HEK293 (cell line): ENCODE measurements around the gene GPT2.

Experiments used
- CTCF ChIA-PET: fragments of 350-600 bp; formaldehyde crosslinking; extraction: SDS; loops from one replicate; lab custom pipeline; 2021; ENCODE audit warnings: antibody characterized with exemption; lab: Yijun Ruan, JAX
- POLR2A ChIA-PET: fragments of 300-600 bp; formaldehyde crosslinking; extraction: SDS; loops from one replicate; lab custom pipeline; 2020; ENCODE audit warnings: antibody characterized with exemption, inconsistent platforms; lab: Yijun Ruan, JAX
- H3K27ac ChIP-seq: fragments of 200-500 bp; sonication (Bioruptor generic); 2 replicates; pipeline ENCODE4 v1.5.1; 2014; ENCODE audit warnings: low read depth, low read length, control low read depth, inconsistent platforms; ENCODE audit errors: extremely low read depth
- H3K36me3 ChIP-seq, 2 experiments: fragments of 200-500 bp in 1 of 2; sonication (Bioruptor generic) in 1 of 2; 1 replicate in 1 of 2; 2 replicates in 1 of 2; pipeline ENCODE4 v1.5.1; 2014 to 2017; ENCODE audit warnings: inconsistent platforms in 2 of 2, low read length in 2 of 2; ENCODE audit not compliant: control insufficient read depth in 2 of 2, insufficient read depth in 1 of 2
- H3K4me1 ChIP-seq: fragments of 200-500 bp; sonication (Bioruptor generic); 2 replicates; pipeline ENCODE4 v1.5.1; 2014; ENCODE audit warnings: mild to moderate bottlenecking, low read length, inconsistent platforms; ENCODE audit not compliant: control insufficient read depth, insufficient read depth
- H3K4me3 ChIP-seq: 2 replicates; pipeline ENCODE4 v1.5.1; 2011; ENCODE audit warnings: low read depth, mild to moderate bottlenecking, control low read depth, low read length, moderate library complexity
- H3K9me3 ChIP-seq: fragments of 200-500 bp; sonication (Bioruptor generic); 2 replicates; pipeline ENCODE4 v1.5.1; 2014; ENCODE audit warnings: low read depth, low read length, inconsistent platforms; ENCODE audit not compliant: control insufficient read depth, insufficient read depth
- EGR2 ChIP-seq: fragments of 450-650 bp; formaldehyde crosslinking; IDR thresholded peaks from 2 replicates; pipeline ENCODE4 v1.5.1; 2016; ENCODE audit warnings: low read depth, missing biosample characterization, missing genetic modification characterization
- GFI1B ChIP-seq: fragments of 450-650 bp; formaldehyde crosslinking; IDR thresholded peaks from 2 replicates; pipeline ENCODE4 v1.5.1; 2016; ENCODE audit warnings: missing biosample characterization, missing genetic modification characterization
- GLIS1 ChIP-seq: fragments of 450-650 bp; formaldehyde crosslinking; IDR thresholded peaks from 2 replicates; pipeline ENCODE4 v1.5.1; 2016; ENCODE audit warnings: missing biosample characterization, missing genetic modification characterization
- KLF16 ChIP-seq: fragments of 450-650 bp; formaldehyde crosslinking; IDR thresholded peaks from 2 replicates; pipeline ENCODE4 v1.5.1; 2017; ENCODE audit warnings: missing biosample characterization, missing genetic modification characterization
- KLF8 ChIP-seq: fragments of 450-650 bp; formaldehyde crosslinking; IDR thresholded peaks from 2 replicates; pipeline ENCODE4 v1.5.1; 2016; ENCODE audit warnings: missing biosample characterization, missing genetic modification characterization
- KLF9 ChIP-seq: fragments of 450-650 bp; formaldehyde crosslinking; IDR thresholded peaks from 2 replicates; pipeline ENCODE4 v1.5.1; 2016; ENCODE audit warnings: missing biosample characterization, missing genetic modification characterization, low read depth
- ZFHX2 ChIP-seq: fragments of 450-650 bp; formaldehyde crosslinking; conservative IDR thresholded peaks from 2 replicates; pipeline ENCODE4 v1.5.1; 2016; ENCODE audit warnings: missing biosample characterization, missing genetic modification characterization
- ZNF112 ChIP-seq: fragments of 450-650 bp; formaldehyde crosslinking; IDR thresholded peaks from 2 replicates; pipeline ENCODE4 v1.5.0; 2017; ENCODE audit warnings: missing biosample characterization, missing genetic modification characterization
- ZNF114 ChIP-seq: fragments of 450-650 bp; formaldehyde crosslinking; IDR thresholded peaks from 2 replicates; pipeline ENCODE4 v1.5.0; 2017; ENCODE audit warnings: missing biosample characterization, missing genetic modification characterization
- ZNF155 ChIP-seq: fragments of 450-650 bp; formaldehyde crosslinking; IDR thresholded peaks from 2 replicates; pipeline ENCODE4 v1.5.1; 2016; ENCODE audit warnings: missing biosample characterization, missing genetic modification characterization
- ZNF169 ChIP-seq: fragments of 450-650 bp; formaldehyde crosslinking; IDR thresholded peaks from 2 replicates; pipeline ENCODE4 v1.5.1; 2016; ENCODE audit warnings: missing biosample characterization, missing genetic modification characterization
- ZNF174 ChIP-seq: fragments of 450-650 bp; formaldehyde crosslinking; IDR thresholded peaks from 2 replicates; pipeline ENCODE4 v1.5.0; 2017; ENCODE audit warnings: missing biosample characterization, mild to moderate bottlenecking, missing genetic modification characterization
- ZNF184 ChIP-seq: fragments of 450-650 bp; IDR thresholded peaks from 2 replicates; pipeline ENCODE4 v1.5.1; 2018; ENCODE audit warnings: missing biosample characterization, mild to moderate bottlenecking, missing genetic modification characterization
- ZNF311 ChIP-seq: fragments of 450-650 bp; formaldehyde crosslinking; IDR thresholded peaks from 2 replicates; pipeline ENCODE4 v1.5.1; 2017; ENCODE audit warnings: missing biosample characterization, missing genetic modification characterization, borderline replicate concordance
- ZNF37A ChIP-seq: fragments of 450-650 bp; IDR thresholded peaks from 2 replicates; pipeline ENCODE4 v1.5.1; 2018; ENCODE audit warnings: missing biosample characterization, missing genetic modification characterization
- ZNF501 ChIP-seq: fragments of 450-650 bp; formaldehyde crosslinking; IDR thresholded peaks from 2 replicates; pipeline ENCODE4 v1.5.1; 2016; ENCODE audit warnings: missing biosample characterization, missing genetic modification characterization
- ZNF529 ChIP-seq: fragments of 450-650 bp; formaldehyde crosslinking; IDR thresholded peaks from 2 replicates; pipeline ENCODE4 v1.5.1; 2017; ENCODE audit warnings: missing genetic modification characterization, missing biosample characterization; ENCODE audit not compliant: insufficient replicate concordance
- ZNF530 ChIP-seq: fragments of 450-650 bp; formaldehyde crosslinking; IDR thresholded peaks from 2 replicates; pipeline ENCODE4 v1.5.1; 2016; ENCODE audit warnings: low read depth, missing biosample characterization, missing genetic modification characterization
- ZNF548 ChIP-seq: fragments of 450-650 bp; formaldehyde crosslinking; IDR thresholded peaks from 2 replicates; pipeline ENCODE4 v1.5.1; 2016; ENCODE audit warnings: missing biosample characterization, missing genetic modification characterization
- ZNF555 ChIP-seq: fragments of 450-650 bp; formaldehyde crosslinking; conservative IDR thresholded peaks from 2 replicates; pipeline ENCODE4 v1.5.1; 2017; ENCODE audit warnings: missing biosample characterization, mild to moderate bottlenecking, missing genetic modification characterization, inconsistent platforms
- ZNF596 ChIP-seq: fragments of 450-650 bp; IDR thresholded peaks from 2 replicates; pipeline ENCODE4 v1.5.0; 2018; ENCODE audit warnings: missing biosample characterization, mild to moderate bottlenecking, missing genetic modification characterization, moderate library complexity
- ZNF629 ChIP-seq: fragments of 450-650 bp; formaldehyde crosslinking; IDR thresholded peaks from 2 replicates; pipeline ENCODE4 v1.5.1; 2017; ENCODE audit warnings: missing biosample characterization, missing genetic modification characterization
- ZNF664 ChIP-seq: fragments of 450-650 bp; formaldehyde crosslinking; IDR thresholded peaks from 2 replicates; pipeline ENCODE4 v1.5.1; 2016; ENCODE audit warnings: missing biosample characterization, missing genetic modification characterization
- ZNF768 ChIP-seq: fragments of 450-650 bp; formaldehyde crosslinking; IDR thresholded peaks from 2 replicates; pipeline ENCODE4 v1.5.1; 2018; ENCODE audit warnings: missing biosample characterization, mild to moderate bottlenecking, missing genetic modification characterization
- ZNF776 ChIP-seq: fragments of 450-650 bp; formaldehyde crosslinking; IDR thresholded peaks from 2 replicates; pipeline ENCODE4 v1.5.0; 2017; ENCODE audit warnings: missing biosample characterization, missing genetic modification characterization, borderline replicate concordance
- ZNF785 ChIP-seq: fragments of 450-650 bp; formaldehyde crosslinking; IDR thresholded peaks from 2 replicates; pipeline ENCODE4 v1.5.1; 2016; ENCODE audit warnings: missing biosample characterization, missing genetic modification characterization
- TF ChIP-seq, protein P1 (sequence below): fragments of 450-650 bp; formaldehyde crosslinking; IDR thresholded peaks from 2 replicates; pipeline ENCODE4 v1.5.1; 2016; ENCODE audit warnings: missing biosample characterization, missing genetic modification characterization, low read depth
- TF ChIP-seq, protein P2 (sequence below): fragments of 450-650 bp; formaldehyde crosslinking; IDR thresholded peaks from 2 replicates; pipeline ENCODE4 v1.5.1; 2016; ENCODE audit warnings: missing biosample characterization, missing genetic modification characterization
- TF ChIP-seq, protein P3 (sequence below): fragments of 450-650 bp; formaldehyde crosslinking; IDR thresholded peaks from 2 replicates; pipeline ENCODE4 v1.5.1; 2017; ENCODE audit warnings: missing biosample characterization, missing genetic modification characterization
- TF ChIP-seq, protein P4 (sequence below): fragments of 450-650 bp; formaldehyde crosslinking; IDR thresholded peaks from 2 replicates; pipeline ENCODE4 v1.5.1; 2017; ENCODE audit warnings: missing biosample characterization, missing genetic modification characterization

Gene GPT2

DNA sequence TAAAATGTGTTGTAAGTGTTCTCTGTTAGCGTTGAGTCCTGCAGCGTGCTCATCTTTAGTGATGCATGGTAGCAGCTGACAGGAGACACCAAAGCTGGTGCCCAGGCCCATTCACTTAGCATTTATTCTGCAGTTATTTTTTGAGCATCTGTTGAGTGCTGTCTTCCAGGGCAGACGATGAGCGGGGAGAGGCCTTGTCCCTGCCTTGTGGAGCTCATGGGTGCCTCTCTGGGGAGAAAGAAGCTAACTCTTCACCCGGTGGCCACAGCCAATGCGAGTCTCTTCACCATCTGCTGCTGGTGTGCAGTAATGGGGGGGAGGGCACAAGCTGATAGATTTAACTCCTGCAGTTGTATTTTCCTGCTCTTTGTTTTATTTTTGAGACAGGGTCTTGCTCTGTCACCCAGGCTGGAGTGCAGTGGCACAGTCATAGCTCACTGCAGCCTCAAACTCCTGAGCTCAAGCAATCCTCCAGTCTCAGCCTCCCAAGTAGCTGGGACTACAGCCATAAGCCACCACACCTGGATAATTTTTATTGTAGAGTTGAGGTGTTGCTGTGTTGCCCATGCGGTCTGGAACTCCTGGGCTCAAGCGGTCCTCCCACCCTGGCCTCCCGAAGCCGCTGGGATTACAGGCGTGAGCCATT is 30.5 kb downstream of the GPT2 start:
- POLR2A ChIA-PET: interaction anchor here (0.6 to 1.0 kb wide), 2 partner anchors 12 to 89 kb away, joined by 3 to 8 read pairs; no protein-coding TSS in a partner anchor
- no peak overlapping the region for H3K4me3 ChIP-seq
- H3K36me3 ChIP-seq: peaks cover 21 to 76% of the 10 kb centered on the region in 2 experiments; a peak in 2 of 3 replicates
- TF ChIP-seq ZNF184 (tag by site-specific recombination) (no peak), ZNF174 (tag by site-specific recombination) (no peak), ZNF311 (tag by site-specific recombination) (no peak), ZNF629 (tag by site-specific recombination) (no peak), GFI1B (no peak), GLIS1 (tag by site-specific recombination) (no peak), ZNF548 (tag by site-specific recombination) (no peak), ZNF155 (no peak), ZNF114 (tag by site-specific recombination) (no peak), ZNF596 (tag by site-specific recombination) (no peak), ZNF555 (tag by site-specific recombination) (no peak), ZNF501 (tag by site-specific recombination) (no peak), ZNF664 (tag by site-specific recombination) (no peak), KLF16 (tag by site-specific recombination) (no peak), ZNF768 (tag by site-specific recombination) (no peak), ZNF529 (no peak), ZNF530 (tag by site-specific recombination) (no peak)
- TF ChIP-seq, protein P1, sequence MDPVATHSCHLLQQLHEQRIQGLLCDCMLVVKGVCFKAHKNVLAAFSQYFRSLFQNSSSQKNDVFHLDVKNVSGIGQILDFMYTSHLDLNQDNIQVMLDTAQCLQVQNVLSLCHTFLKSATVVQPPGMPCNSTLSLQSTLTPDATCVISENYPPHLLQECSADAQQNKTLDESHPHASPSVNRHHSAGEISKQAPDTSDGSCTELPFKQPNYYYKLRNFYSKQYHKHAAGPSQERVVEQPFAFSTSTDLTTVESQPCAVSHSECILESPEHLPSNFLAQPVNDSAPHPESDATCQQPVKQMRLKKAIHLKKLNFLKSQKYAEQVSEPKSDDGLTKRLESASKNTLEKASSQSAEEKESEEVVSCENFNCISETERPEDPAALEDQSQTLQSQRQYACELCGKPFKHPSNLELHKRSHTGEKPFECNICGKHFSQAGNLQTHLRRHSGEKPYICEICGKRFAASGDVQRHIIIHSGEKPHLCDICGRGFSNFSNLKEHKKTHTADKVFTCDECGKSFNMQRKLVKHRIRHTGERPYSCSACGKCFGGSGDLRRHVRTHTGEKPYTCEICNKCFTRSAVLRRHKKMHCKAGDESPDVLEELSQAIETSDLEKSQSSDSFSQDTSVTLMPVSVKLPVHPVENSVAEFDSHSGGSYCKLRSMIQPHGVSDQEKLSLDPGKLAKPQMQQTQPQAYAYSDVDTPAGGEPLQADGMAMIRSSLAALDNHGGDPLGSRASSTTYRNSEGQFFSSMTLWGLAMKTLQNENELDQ (tag by site-specific recombination): no peak
- TF ChIP-seq, protein P2, sequence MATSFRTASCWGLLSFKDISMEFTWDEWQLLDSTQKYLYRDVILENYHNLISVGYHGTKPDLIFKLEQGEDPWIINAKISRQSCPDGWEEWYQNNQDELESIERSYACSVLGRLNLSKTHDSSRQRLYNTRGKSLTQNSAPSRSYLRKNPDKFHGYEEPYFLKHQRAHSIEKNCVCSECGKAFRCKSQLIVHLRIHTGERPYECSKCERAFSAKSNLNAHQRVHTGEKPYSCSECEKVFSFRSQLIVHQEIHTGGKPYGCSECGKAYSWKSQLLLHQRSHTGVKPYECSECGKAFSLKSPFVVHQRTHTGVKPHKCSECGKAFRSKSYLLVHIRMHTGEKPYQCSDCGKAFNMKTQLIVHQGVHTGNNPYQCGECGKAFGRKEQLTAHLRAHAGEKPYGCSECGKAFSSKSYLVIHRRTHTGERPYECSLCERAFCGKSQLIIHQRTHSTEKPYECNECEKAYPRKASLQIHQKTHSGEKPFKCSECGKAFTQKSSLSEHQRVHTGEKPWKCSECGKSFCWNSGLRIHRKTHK (tag by site-specific recombination): no peak
- TF ChIP-seq, protein P3, sequence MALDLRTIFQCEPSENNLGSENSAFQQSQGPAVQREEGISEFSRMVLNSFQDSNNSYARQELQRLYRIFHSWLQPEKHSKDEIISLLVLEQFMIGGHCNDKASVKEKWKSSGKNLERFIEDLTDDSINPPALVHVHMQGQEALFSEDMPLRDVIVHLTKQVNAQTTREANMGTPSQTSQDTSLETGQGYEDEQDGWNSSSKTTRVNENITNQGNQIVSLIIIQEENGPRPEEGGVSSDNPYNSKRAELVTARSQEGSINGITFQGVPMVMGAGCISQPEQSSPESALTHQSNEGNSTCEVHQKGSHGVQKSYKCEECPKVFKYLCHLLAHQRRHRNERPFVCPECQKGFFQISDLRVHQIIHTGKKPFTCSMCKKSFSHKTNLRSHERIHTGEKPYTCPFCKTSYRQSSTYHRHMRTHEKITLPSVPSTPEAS (tag by site-specific recombination): no peak
- no peak overlapping the region for H3K27ac ChIP-seq
- no peaks in the 10 kb centered on the region for H3K9me3 ChIP-seq
- CTCF ChIA-PET: interaction anchor here (0.5 to 4.1 kb wide), 3 partner anchors 18 to 308 kb away, joined by 3 to 23 read pairs (median 3); no protein-coding TSS in a partner anchor
- no peaks in the 10 kb centered on the region for H3K4me1 ChIP-seq

DNA sequence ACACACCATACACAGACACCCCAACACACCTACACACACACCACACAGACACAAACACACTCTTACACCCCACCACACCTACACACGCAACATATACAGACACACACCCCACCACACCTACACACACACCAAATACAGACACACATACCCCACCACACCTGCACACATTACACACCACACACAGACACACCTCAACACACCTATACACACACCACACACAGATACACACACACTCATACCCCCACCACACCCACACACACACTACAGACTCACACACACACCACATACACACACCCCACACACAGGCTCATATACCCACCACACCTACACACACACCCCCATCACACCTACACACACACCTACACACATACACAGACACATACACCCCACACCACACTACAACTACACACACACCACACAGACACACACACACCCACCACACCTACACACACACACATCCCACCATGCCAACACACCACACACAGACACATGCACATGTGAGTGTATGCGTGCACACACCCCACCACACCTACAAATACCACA is 31.4 kb downstream of the GPT2 start:
- Histone ChIP-seq H3K4me1 (no peaks in the 10 kb centered on the region), H3K36me3 (peaks cover 14 to 76% of the 10 kb centered on the region in 2 experiments; a peak in 2 of 3 replicates), H3K4me3 (no peak overlapping the region), H3K27ac (no peak overlapping the region), H3K9me3 (no peaks in the 10 kb centered on the region)
- CTCF ChIA-PET: no interaction called here
- POLR2A ChIA-PET: no interaction called here
- TF ChIP-seq EGR2 (tag by site-specific recombination) (peak; percentile 99), KLF9 (peak; percentile 67), ZNF785 (tag by site-specific recombination) (peak; percentile 13; the same call in 1 of the 2 replicates), ZFHX2 (peak; percentile 97), KLF8 (tag by site-specific recombination) (0 out of 2 replicates have a peak, but pooled peaks have one; percentile 12), ZNF112 (tag by site-specific recombination) (0 out of 2 replicates have a peak, but pooled peaks have one; percentile 42), ZNF174 (tag by site-specific recombination) (no peak), ZNF37A (tag by site-specific recombination) (no peak), ZNF776 (0 out of 2 replicates have a peak, but pooled peaks have one; percentile 62), ZNF169 (tag by site-specific recombination) (no peak)
- TF ChIP-seq, protein P4, sequence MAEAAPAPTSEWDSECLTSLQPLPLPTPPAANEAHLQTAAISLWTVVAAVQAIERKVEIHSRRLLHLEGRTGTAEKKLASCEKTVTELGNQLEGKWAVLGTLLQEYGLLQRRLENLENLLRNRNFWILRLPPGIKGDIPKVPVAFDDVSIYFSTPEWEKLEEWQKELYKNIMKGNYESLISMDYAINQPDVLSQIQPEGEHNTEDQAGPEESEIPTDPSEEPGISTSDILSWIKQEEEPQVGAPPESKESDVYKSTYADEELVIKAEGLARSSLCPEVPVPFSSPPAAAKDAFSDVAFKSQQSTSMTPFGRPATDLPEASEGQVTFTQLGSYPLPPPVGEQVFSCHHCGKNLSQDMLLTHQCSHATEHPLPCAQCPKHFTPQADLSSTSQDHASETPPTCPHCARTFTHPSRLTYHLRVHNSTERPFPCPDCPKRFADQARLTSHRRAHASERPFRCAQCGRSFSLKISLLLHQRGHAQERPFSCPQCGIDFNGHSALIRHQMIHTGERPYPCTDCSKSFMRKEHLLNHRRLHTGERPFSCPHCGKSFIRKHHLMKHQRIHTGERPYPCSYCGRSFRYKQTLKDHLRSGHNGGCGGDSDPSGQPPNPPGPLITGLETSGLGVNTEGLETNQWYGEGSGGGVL: peak; percentile 15; the same call in 1 of the 2 replicates
